Activated CD8-positive, alpha-beta memory T cell treated with anti-CD3 and anti-CD28 coated beads for 4 hours (primary cell): ENCODE data around the gene AP2S1.
A peak's percentile ranks its signal among the peaks of the same experiment; 100 is the strongest.
"Not testable (repeated sequence)": the region's sequence is repeated elsewhere in the genome, so short reads cannot be mapped to it uniquely, and the experiment has no call there.

Experiments
- DNase-seq, 2 donors: peaks; one replicate each; pipeline ENCODE4 v3.0.0-alpha.2; 2020; ENCODE audit warnings: low read depth in 2 of 2

Gene AP2S1

DNA sequence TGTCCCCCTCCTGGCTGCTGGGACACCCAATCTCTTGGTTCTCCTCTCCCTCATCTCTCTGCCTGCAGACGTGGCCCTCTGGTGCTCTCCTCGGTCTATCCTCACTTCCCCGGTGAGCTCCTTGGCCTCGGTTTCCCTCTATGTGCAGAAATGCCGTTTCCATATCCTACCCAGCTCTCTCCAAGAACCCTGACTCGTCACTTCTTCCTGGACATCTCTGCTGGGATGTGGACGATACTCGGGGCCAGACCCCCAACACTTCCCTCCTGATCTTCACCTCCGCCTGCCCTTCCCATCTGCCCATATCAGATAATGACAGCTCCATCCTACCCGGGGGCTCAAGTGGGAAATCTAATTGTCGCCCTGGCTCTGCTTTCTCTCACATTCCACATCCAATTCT is 7.9 kb downstream of the AP2S1 start:
- no peak for DNase-seq

DNA sequence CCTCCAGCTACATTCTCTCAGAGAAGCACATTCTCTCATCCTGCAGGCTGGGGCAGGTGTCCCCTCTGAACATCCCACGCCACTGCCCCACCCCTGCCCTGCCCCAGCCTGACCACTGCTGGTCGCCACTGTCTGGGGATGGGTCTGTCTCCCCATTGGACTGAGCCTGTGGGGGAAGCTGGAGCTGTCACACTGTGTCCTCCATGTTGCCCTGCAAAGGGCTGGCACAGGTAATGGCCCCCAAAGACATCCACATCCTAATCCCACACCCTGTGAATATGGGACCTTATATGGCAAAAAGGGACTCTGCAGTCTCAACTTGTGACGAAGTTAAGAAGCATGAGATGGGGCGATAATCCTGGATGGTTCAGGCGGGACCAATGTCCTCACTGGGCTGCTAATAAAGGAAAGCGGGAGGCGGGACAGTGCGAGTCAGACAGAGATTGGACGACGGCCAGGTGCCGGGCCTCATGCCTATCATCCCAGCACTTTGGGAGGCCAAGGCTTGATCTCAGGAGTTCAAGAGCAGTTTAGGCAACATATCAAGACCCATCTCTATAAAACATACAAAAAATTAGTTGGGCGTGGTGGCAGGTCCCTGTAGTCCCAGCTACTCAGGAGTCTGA is 9.1 kb downstream of the AP2S1 start:
- no peak for DNase-seq

DNA sequence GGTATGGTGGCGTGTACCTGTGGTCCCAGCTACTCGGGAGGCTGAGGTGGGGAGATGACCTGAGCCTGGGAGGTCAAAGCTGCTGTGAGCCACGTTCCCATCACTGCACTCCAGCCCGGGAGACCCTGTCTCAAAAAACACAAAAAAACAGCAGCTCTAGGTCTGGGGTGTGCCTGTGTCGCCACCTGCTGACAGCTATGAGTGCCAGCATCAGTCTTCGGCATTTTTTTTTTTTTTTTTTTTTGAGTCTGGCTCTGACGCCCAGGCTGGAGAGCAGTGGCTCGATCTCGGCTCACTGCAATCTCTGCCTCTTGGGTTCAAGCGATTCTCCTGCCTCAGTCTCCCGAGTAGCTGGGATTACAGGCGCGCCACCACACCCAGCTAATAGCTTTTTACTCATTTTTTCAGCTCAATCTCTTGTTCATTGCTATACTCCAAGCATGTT is 10.1 kb downstream of the AP2S1 start:
- DNase-seq = no peak

DNA sequence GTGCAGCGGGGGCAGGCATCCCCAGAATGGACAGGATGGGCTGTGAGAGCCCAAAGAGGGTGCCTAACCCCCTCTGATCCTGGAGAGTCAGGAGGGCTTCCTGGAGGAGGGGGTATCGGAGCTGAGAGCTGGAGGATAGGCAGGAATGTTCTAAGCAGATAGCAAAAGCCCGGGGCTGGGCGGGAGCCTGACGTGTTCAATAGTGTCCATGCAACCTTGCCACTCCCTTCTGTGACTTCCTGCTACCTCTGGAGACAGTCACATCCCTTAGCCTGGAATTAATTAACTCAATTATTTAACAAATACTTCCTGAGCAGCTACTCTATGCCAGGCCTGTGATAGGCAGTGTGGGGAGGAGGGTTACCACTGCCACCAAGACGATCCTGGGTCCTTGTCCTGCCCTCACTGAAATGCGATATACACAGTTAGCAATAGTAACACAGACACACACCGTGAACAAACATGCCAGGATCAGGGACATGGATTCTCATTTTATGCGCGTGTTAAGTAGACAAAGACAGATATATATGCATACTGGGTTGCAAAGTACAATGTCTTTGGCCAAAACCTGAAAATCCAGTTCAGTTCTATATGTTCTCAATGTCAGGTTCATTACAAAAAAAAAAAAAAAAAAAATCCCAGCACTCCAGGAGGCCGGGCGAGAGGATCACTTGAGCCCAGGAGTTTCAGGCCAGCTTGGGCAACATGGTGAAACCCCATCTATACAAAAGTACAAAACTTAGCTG is 10.7 kb downstream of the AP2S1 start:
- no peak for DNase-seq

DNA sequence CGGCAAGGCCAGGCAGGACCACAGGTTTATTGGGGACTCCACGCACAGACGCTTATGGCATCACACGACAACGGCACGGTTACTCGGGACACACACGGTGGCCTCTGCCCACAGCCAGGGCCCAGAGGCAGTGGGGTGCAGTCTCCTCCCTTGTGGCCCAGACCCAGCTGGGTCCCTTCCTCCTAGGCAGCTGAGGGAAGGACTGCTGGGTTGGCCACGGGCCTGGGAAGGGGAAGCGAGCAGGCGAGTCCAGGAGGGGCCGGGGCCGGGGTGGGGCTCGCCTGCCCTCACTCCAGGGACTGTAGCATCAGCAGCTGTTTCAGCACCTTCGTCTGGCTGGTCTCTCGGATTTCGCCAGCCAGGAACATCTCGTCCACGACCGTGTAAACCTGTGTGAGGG is 12.5 kb downstream of the AP2S1 start:
- DNase-seq = no peak

DNA sequence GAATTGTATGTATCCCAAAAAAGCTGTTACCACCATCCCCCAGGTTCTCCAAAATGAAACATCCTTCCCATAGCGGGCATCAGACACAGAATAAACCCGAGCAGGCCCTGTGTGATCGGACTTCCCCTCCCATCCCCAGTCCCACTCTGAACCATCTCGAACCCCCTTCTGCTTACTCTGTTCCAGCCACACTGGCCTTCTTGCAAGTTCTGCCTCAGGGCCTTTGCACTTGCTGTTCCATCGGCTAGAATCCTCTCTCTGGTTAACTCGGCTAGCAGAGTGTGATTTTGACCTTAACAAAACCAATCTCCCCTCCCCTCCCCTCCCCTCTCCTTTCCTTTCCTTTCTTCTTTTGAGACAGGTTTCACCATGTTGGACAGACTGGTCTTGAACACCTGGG is 15.7 kb downstream of the AP2S1 start:
- DNase-seq = no peak

DNA sequence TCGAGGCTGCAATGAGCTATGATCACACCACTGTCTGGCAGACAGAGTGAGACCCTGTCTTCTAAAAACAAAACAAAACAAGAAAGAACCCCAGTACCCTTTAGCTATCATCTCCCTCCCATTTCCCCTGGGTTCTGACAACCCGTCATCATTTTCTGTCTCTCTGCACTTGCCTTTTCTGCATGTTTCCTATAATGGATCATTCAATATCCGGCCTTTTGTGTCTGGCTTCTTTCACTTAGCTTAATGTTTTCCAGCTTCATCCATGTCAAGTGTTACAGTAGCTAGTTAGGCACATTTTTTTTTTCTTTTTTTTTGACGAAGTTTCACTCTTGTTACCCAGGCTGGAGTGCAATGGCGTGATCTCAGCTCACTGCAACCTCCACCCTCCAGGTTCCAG is 16.5 kb downstream of the AP2S1 start:
- DNase-seq = no peak

DNA sequence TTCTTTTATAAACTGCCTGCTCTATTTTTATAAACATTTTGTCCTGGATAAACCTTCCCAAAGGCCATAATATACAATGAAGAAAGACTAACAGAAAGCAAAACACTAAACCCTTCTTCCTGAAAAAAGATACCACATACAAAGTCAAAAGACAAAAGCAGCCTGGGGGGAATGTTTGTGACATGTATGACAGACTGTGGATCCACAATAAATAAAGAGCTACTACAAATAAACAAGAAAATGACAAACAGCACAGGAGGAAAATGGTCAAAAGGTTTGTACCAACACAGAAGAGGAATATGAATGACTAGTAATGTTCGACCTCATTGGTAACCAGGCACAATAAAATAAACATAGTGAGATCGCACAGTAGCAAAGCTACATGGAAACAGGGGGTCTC is 19.8 kb downstream of the AP2S1 start:
- no peak for DNase-seq

DNA sequence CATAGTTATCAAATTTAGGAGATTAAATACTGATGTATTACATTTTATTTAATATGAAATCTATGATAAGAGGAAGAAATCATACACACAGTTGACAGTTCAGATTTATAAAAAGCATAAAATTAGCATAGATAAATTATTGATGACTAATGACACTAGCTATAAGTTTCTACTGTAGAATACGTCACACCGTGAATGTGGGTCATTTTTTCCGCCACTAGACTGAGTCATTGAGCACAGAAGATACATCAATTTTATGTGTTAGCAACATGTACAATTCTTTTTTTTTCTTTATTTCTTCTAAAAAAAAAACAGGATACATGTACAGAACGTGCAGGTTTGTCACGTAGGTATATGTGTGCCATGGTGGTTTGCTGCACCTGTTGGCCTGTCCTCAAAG is 22.2 kb downstream of the AP2S1 start:
- peak; percentile 23 to 53 for DNase-seq

DNA sequence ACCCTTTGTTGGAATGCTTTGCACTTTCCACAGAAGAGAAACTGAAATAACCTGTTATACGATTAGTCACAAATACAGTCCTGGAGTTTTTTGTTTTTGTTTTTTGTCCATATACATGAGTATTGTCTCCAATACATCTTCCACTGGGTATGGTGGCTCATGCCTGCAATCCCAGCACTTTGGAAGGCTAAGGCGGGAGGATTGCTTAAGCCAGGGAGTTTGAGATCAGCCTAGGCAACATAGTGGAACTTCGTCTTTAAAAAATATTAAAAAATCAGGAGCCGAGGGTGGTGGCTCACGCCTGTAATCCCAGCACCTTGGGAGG is 25.0 kb downstream of the AP2S1 start:
- no peak for DNase-seq

DNA sequence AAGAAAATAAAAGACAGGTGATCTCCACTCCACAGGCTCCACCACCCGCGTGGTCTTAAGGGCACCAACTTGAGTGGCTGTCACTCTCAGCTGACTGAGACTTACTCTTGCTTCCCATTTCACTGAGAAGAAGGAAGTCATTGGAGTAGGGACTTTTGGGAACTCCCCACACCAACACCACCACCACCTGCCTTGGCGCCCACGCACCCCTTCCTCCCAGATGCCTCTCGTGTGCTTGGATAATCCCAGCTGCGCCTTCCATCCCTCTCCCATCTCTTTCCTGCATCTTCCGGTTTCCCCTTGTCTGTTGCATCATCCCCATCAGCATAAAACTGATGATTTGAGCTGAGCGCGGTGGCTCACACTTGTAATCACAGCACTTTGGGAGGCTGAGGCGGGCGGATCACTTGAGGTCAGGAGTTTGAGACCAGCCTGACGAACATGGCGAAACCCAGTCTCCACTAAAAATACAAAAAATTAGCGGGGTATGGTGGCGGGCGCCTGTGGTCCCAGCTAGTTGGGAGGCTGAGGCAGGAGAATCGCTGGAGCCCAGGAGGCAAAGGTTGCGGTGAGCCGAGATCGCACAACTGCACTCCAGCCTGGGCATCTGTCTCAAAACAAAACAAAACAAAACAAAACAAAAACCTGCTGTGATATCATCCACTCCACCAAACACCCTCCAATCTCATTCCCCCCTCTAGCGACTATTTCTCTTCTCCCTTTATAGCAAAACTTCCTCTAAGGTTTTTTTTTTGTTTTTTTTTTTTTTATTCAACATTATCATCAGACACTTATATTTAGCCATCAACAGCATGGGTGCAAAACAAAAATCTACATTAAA is 25.5 kb downstream of the AP2S1 start:
- DNase-seq = no peak

DNA sequence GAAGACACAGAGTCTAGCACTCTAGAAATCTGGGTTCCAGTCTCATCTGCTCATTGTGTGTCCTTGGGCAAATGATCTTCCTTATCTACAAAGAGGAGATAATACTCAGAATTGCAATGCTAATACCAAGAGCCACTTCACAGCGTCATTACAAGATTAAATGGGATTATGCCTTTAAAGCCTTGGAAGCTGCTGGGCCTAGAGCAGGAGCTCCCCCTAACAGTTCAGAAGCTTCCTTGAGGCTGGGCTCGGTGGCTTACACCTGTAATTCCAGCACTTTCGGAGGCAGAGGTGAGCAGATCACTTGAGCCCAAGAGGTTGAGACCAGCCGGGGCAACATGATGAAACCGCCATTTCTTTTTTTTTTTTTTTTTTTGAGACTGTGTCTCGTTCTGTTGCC is 27.6 kb downstream of the AP2S1 start:
- DNase-seq = no peak

DNA sequence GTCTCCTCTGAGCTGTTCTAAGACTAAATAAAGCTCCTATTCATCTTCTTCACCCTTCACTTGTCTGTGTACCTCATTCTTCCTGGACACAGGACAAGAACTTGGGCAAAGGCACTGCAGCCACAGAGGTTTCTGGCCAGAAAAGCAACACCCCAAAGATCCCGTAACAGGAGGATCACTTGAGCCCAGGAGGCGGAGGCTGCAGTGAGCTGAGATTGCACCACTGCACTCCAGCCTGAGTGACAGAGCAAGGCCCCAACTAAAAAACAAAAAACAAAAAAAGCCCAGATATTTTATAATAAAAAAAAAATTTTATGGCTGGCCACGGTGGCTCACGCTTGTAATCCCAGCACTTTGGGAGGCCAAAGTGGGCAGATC is 28.2 kb downstream of the AP2S1 start:
- DNase-seq = not testable (repeated sequence)

DNA sequence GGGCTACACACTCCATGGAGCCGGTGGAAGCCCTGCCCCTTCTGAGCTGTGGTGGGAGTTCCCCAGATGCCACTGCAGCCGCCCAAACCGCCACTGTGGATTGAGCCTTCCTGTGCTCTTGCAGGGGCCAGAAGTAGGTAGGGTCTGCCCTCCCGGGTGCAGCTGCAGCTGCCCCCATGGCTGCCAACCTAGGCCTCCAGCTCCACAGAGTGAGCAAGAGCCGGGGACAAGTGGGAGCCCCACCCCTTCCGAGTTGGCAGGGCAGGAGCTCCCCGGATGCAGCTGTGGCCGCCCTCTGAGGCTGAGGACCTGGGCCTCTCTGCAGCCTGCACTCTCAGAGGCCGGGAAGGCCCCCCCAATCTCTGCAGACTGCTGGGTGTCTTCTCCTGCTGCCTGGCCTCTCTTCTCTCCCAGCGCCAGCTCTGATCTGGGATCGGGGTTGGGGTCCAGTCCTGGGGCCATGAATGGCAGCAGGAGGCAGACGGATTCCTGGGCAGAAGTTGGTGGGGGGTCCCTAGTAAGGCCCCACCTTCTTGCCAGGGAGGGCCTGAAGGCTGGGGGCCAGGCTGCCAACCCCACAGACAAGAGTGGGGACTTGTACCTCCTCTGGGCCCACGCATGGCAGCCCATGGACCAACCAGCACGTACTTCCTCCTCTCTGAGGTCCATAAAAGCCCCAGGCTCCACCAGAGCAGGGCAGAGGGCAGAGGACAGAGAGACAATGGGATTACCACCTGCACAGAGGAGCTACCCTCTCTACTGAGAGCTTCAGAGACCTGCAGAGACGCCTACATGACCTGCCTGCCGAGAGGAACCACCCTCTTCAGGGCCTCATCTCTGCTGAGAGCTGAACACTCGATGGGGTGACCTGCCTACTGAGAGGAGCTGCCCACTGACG is 28.9 kb downstream of the AP2S1 start:
- DNase-seq = peak; percentile 18 to 24

DNA sequence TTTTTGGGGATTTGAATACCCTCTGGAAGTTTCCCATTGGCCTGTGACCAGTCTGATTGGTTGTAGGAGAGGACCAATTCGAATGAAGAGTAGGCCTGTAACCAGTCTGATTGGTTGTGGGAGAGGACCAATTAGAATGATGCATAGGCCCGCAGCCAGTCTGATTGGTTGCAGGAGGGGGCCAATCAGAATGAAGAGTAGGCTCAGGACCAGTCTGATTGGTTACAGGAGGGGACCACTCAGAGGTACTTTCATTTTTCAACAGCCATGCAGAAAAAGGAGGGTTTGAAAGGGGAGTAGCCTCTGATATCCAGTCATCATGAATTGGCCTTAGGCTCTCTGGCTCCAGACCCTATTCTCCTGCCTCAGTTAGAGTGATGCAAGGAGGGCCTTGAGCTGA is 31.8 kb downstream of the AP2S1 start:
- DNase-seq = no peak

DNA sequence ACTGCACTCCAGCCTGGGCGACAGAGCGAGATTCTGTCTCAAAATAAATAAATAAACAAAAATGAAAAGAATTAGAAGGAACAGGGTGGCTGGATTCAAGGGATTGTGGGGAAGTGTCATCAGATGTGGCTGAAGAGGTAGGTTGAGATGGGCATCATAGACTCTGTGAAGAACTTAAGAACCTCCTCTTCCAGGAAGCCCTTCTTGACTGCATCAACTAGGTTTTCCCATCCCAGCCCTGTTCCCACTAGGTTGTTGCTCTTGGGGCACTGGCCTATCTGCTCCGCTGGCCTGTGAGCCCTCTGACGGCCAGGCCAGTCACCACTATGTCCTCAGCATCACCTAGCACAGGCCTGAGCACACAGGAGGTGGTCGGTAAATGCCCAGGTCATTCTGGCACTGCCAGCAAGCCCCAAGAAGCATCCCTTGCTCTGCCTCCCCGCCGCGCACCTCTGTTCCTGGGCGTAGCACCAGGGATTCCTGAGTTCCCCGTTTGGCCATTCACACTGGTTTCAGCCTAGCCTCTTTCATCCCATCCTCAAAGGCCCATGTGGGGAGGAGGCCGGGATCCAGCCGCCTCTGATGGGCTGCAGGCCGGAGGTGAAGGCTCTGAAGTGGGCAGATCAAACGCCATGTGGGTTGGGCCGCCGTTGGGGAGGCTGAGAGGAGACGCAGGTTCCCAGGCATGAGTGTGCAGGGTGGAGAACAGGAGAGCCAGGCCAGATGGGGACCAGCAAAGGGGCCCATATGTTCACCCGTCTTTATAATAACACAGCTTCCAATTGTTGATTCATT is 34.6 kb downstream of the AP2S1 start:
- DNase-seq = no peak

DNA sequence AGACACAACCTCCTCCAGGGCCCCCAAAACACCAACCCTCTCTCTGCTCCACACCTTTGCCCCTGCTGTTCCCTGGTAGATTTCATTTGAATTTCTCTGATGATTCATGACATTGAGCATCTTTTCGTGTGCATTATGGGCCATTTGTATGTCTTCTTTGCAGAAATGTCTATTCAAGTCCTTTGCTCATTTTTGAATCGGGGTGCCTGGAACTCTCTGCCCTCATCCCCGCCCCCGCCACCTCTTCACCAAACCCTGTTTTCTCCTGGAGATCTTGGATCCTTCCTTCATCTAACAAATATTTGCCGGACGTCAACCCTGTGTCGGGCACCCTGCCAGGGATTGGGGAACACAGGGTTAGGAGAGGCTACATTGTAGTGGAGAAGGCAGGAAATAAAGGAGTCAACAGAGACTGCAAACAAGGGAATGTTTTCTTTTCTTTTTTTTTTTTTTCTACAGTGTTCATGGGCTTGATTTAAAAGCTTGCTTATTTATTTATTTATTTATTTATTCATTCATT is 36.7 kb downstream of the AP2S1 start:
- DNase-seq = no peak

DNA sequence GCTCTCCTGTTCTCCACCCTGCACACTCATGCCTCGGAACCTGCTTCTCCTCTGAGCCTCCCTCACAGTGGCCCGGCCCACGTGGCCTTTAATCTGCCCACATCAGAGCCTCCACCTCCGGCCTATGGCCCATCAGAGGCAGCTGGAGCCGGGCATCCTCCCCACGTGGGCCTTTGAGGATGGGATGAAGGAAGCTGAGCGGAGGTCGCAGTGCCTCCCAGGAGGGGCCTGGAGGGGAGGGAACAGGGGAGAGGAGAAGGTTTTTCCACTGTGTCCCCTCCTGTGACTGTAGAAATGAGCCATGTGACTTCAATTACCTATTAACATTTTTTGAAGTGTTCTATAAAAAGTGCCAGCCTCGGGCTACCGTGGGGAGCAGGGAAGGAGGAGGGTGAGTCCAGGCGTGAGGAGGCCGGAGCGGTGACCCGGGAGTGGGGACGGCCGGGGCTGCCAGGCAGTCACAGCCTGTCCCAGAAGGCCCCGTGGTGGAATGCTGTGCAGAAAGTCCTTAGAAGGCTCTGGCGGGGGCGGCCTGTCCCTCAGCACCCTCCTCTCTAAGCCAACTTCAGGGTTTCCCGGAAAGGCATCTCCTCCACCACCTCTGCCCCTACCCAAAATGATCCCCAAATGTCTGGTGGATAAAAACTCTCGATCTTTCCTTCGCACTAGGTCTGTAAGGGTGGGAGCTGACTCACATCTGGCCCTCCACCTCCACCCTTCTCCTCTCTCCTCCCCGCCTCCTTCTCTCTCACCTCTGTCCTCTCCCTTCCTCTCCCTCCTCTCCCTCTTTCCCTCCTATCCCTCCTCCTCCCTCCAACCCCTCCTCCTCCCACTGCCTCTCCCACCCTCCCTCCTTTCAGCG is 37.4 kb downstream of the AP2S1 start:
- DNase-seq = no peak

DNA sequence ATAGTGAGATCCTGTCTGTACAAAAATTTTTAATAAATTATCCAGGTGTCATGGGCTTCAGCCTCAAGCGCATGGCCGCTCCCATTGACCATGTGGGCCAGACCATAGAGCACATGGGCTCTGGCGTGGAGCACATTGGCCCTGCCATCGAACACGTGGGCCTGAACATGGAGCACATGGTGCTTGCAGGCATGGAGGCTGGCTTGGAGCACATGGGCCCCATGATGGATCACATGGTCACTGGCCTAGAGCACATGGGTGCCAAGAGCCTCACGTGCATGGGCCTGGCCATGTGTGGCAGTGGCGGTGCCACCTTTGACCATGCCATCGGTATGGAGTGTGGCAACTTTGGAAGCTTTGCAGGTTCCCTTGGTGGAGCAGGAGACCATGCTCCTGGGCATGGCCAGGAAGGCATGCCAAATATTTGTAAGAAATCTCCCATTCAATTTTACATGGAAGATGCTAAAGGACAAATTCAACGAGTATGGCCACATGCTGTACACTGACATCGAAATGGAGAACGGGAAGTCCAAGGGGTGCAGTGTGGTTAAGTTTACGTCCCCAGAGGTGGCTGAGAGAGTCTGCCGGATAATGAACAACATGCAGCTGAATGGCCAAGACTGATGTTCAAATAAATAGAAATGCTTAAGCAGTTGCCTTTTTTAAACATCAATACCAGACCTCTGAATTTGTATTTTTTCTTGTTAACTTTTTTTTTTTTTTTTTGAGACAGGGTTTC is 40.9 kb downstream of the AP2S1 start:
- no peak for DNase-seq
